ENCODE results near the gene PTPRU. TPM values are rescaled to one million over a fixed set of nuclear protein-coding genes. Genes with fewer than 3 reads are reported as not detected.

Gene PTPRU
- total and polyA plus RNA-seq, 2 of the 8 experiments (the other 6 are each of a cell fraction or from before 2014, with no cell fraction given) = 33.8 to 41.8 TPM

DNA sequence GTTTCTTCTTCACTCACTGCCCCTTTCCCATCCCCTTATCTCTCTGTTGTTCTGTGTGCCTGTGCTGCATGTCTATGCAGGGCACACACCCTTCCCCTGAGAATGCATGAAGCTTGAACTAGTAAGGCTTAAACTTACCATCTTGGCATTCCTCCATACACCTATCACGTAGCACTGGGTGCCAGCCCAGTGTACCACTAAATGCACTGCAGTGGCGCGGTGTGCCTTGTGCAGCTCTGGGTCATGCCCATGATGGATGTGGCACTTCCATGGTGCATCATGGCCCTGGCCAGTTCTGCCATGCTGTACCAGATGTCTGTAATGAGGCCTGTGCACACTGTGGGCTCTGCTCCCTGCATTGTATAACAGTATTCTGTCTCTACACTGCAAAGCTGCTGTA lies 10.7 kb downstream of the PTPRU start (continued):
- TF ChIP-seq KDM4A (IDR thresholded peaks at IDR 0.05; ENCODE audit: low read depth, low read length, severe bottlenecking) = no peak
- TF ChIP-seq, protein P1, sequence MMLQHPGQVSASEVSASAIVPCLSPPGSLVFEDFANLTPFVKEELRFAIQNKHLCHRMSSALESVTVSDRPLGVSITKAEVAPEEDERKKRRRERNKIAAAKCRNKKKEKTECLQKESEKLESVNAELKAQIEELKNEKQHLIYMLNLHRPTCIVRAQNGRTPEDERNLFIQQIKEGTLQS (IDR thresholded peaks at IDR 0.05; ENCODE audit: insufficient read depth, low read depth, low read length) = no peak
- TF ChIP-seq YY1 (IDR thresholded peaks at IDR 0.05; ENCODE audit: low read depth, low read length) = no peak
- TF ChIP-seq KDM5A (IDR thresholded peaks at IDR 0.05; ENCODE audit: low read length) = no peak
- no peak for TF ChIP-seq FOSL1 (IDR thresholded peaks at IDR 0.05; ENCODE audit: insufficient read depth, low read depth, low read length)

Data from H1 (cell line).